C4-2B (cell line): ENCODE results near the gene ZNF174.

Experiments used
- H3K27ac ChIP-seq: fragments of 450-650 bp; 2 replicates; pipeline ENCODE4 v1.5.1; 2017
- ZFX ChIP-seq: fragments of 450-650 bp; IDR thresholded peaks from 2 replicates; pipeline ENCODE4 v1.6.1; 2017
- TF ChIP-seq, protein P1 (sequence below): fragments of 450-650 bp; conservative IDR thresholded peaks from 2 replicates; pipeline ENCODE4 v1.5.1; 2017; ENCODE audit warnings: mild to moderate bottlenecking

The ZNF174 gene

DNA sequence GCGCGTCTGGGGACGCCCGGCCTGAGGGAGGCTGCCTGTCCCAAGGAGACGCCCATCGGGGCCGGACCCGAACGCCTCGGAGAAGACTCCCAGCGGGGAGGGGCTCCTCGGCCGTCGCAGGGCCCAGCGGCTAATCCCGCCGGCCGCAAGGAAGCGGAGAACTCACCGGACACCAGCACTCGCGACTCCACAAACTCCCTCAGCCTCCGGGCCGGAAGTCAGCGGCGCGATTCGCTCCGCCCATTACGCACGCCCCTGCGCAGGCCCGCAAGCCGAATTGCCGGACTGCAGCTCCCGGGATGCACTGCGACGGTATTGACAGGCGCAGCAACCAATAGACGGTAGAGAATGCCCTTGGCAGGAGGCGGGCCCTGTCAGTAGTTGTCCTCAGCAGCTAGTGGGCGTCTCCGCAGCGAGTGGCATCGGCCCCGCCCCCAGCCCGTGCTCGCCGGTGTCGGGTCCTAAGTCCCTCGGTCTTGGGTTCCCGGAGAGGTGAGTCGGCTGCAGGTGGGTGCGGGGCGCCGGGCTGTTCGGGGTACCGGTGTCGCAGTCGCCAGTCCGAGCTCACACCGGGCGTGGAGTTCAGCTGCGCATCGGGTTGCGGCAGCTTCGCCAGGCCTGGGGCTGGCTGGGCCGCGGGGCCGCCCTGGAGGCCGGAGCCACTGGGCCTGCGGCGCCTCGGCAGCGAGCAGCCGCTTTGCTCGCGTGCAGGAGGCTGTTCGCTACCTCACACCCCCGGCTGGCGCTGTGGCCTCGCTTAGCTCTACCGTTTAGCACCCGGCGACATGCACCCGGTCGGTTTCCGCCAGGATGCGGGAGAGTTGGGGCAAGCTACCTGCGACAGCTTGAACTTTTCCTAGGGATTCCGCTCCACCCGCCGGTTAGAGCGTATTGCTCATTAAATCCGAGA is at the start of gene ZNF174, which contains the start of gene ZSCAN32:
Gene ZNF174, plus strand, starts transcription at position 437 of the 910 bp plus-strand sequence. CDS start 790 bp downstream, outside the sequence.
Gene ZSCAN32, minus strand, starts transcription at position 226 of the 910 bp plus-strand sequence. CDS start 3,447 bp downstream, outside the sequence.
- H3K27ac ChIP-seq = peak within 1 kb of the TSS; percentile 82
- TF ChIP-seq, protein P1, sequence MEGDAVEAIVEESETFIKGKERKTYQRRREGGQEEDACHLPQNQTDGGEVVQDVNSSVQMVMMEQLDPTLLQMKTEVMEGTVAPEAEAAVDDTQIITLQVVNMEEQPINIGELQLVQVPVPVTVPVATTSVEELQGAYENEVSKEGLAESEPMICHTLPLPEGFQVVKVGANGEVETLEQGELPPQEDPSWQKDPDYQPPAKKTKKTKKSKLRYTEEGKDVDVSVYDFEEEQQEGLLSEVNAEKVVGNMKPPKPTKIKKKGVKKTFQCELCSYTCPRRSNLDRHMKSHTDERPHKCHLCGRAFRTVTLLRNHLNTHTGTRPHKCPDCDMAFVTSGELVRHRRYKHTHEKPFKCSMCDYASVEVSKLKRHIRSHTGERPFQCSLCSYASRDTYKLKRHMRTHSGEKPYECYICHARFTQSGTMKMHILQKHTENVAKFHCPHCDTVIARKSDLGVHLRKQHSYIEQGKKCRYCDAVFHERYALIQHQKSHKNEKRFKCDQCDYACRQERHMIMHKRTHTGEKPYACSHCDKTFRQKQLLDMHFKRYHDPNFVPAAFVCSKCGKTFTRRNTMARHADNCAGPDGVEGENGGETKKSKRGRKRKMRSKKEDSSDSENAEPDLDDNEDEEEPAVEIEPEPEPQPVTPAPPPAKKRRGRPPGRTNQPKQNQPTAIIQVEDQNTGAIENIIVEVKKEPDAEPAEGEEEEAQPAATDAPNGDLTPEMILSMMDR = no peak
- peak; percentile 97 for TF ChIP-seq ZFX

DNA sequence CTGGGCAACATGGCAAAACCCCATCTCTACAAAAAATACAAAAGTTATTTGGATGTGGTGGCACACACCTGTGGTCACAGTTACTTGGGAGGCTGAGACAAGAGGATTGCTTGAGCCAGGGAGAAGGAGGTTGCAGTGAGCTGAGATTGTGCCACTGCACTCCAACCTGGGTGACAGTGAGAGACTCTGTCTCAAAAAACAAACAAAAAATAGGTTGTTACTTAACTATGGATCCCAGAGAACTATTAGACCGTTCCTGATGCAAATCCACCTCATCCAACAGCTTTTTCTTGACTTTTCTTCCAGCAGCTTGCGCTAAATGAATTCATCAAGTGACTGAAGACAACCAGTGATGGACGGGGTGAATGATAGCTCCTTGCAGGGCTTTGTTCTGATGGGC is 45.4 kb upstream of the ZNF174 start, which contains the start of gene OR2C1:
Gene OR2C1, plus strand, starts transcription at position 301 of the 400 bp plus-strand sequence. Its CDS starts 52 bp downstream, at position 353.
- H3K27ac ChIP-seq = no peak within 1 kb of the TSS
- no peak for TF ChIP-seq ZFX
- TF ChIP-seq, protein P1 = no peak

DNA sequence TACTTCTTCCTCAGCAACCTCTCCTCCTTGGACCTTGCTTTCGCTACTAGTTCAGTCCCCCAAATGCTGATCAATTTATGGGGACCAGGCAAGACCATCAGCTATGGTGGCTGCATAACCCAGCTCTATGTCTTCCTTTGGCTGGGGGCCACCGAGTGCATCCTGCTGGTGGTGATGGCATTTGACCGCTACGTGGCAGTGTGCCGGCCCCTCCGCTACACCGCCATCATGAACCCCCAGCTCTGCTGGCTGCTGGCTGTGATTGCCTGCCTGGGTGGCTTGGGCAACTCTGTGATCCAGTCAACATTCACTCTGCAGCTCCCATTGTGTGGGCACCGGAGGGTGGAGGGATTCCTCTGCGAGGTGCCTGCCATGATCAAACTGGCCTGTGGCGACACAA is 44.9 kb upstream of the ZNF174 start:
- no peak overlapping the region for H3K27ac ChIP-seq
- no peak for TF ChIP-seq ZFX
- TF ChIP-seq, protein P1 = peak; percentile 31

DNA sequence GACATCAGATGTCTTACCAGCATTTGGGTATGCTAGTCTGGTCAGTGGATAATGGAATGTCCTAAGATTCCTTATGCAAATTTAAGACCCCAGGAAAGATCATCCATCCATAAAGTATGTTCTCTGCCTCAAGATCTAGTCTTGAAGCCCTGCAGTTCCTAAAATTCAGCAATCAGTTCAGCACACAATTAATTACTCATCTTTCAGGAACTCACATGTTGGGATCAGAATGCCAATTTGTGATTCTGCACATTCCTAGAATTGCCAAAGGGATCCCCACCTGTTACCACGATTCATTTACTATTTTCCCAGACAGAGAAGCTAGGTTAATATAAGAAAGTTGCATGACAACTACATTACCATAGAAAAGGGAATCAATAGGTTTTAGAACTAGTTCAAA is 42.1 kb upstream of the ZNF174 start:
- TF ChIP-seq, protein P1 = no peak
- H3K27ac ChIP-seq = no peak overlapping the region

DNA sequence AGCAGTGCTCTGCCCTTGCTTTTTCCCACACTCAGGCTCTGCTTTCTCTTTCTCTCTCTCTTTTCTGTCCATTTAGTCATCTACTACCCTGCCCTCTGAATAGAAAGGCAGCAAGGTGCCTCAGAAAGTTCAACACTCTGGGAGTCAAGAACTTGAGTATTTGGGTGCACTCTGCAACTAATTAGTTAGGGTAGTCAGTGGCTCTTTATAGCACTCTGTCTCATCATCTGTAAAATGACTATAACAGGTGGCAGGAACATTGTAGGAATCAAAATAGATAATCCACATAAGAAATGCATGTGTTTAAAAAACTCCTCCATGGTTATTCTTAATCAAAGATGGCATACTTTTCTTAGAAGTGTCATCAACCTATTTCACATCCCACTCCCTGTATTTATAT is 38.1 kb upstream of the ZNF174 start:
- TF ChIP-seq, protein P1 = no peak
- no peak for TF ChIP-seq ZFX
- H3K27ac ChIP-seq = no peak overlapping the region

DNA sequence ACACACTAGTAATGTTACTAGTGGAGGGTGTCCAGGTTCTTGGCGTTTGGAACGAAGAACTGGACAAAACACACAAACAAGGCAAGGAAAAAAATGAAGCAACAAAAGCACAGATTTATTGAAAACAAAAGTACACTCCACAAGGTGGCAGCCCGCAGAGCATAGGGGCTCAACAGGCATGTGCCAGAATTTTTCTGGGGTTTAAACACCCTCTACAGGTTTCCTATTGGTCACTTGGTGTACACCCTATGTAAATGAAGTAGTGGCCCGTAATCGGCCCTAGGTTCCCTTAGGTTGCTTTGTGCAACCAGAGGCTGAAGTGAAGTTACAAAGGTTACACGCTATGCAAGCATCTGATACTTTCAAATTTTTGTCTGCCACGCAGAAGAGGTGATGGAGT is 37.2 kb upstream of the ZNF174 start:
- no peak for TF ChIP-seq ZFX
- TF ChIP-seq, protein P1 = 0 out of 2 replicates have a peak, but pooled peaks have one; percentile 13
- no peak overlapping the region for H3K27ac ChIP-seq

DNA sequence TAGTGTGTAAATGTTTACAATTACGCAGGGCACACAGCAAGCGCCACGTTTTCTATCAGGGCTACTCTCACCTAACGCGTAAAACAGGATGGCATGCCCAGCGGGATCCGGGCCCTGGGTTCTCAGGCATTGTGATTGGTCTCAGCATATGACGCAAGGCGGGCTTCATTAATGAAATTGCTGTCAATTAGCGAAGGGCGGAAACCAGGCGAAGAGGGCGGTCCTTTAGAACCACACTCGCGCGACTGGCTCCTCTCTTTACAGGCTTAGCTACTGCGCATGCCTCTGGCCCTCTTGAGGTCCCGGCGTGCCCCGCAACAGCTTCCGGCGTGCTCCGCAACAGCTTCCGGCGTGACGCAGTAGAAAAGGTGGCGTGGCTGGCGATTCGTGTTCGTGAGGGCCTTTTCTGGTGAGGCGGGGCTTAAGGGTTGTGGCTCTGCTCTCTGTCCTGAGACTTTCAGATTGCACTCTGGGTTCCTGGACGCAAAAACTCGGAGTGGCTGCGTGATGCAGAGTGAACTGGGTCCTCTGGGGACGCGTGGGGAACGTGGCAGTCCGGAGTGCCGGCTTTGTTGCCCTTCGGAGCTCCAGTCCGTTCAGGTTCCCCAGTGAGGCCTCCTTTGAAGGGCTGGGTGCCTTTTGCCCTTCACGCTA is 36.1 kb upstream of the ZNF174 start:
- TF ChIP-seq ZFX = no peak
- TF ChIP-seq, protein P1 = no peak
- H3K27ac ChIP-seq = no peak overlapping the region
